Measurements from ENCODE around the gene SLC40A1. TPM values are rescaled to one million over a fixed set of nuclear protein-coding genes. Genes with fewer than 3 reads are reported as not detected.

SLC40A1 gene
- polyA plus RNA-seq, 4 donors, result 109 to 161 (median 136) TPM

- DNase-seq (ENCODE audit: low read depth in 4 of 4, low spot score in 3 of 4), result no peak
Measured at GRCh38 chr2:189570570-189571031, 10.0 kb downstream of the SLC40A1 start.

- no peak for DNase-seq (ENCODE audit: low read depth in 4 of 4, low spot score in 3 of 4)
Measured at GRCh38 chr2:189569295-189569910, 11.2 kb downstream of the SLC40A1 start.

- DNase-seq (ENCODE audit: low read depth in 4 of 4, low spot score in 3 of 4), result no peak
Measured at GRCh38 chr2:189566046-189566445, 14.5 kb downstream of the SLC40A1 start.

- DNase-seq (ENCODE audit: low read depth in 4 of 4, low spot score in 3 of 4), result no peak
Measured at GRCh38 chr2:189561371-189562038, 19.1 kb downstream of the SLC40A1 start.

GRCh38 chr2:189560273-189560586 lies 20.4 kb downstream of the SLC40A1 start:
- no peak for DNase-seq (ENCODE audit: low read depth in 4 of 4, low spot score in 3 of 4)

GRCh38 chr2:189559579-189560272 lies 20.9 kb downstream of the SLC40A1 start:
- no peak for DNase-seq (ENCODE audit: low read depth in 4 of 4, low spot score in 3 of 4)

GRCh38 chr2:189558516-189559272 lies 21.9 kb downstream of the SLC40A1 start:
- no peak for DNase-seq (ENCODE audit: low read depth in 4 of 4, low spot score in 3 of 4)

- no peak for DNase-seq (ENCODE audit: low read depth in 4 of 4, low spot score in 3 of 4)
Measured at GRCh38 chr2:189557373-189557772, 23.2 kb downstream of the SLC40A1 start.

- no peak for DNase-seq (ENCODE audit: low read depth in 4 of 4, low spot score in 3 of 4)
Measured at GRCh38 chr2:189556526-189556925, 24.1 kb downstream of the SLC40A1 start.

GRCh38 chr2:189555232-189555631 lies 25.4 kb downstream of the SLC40A1 start:
- no peak for DNase-seq (ENCODE audit: low read depth in 4 of 4, low spot score in 3 of 4)

- DNase-seq (ENCODE audit: low read depth in 4 of 4, low spot score in 3 of 4), result no peak
Measured at GRCh38 chr2:189553504-189554088, 27.0 kb downstream of the SLC40A1 start.

GRCh38 chr2:189552991-189553404 lies 27.6 kb downstream of the SLC40A1 start:
- DNase-seq (ENCODE audit: low read depth in 4 of 4, low spot score in 3 of 4), result no peak

GRCh38 chr2:189552334-189552990 lies 28.1 kb downstream of the SLC40A1 start:
- DNase-seq (ENCODE audit: low read depth in 4 of 4, low spot score in 3 of 4), result no peak

- no peak for DNase-seq (ENCODE audit: low read depth in 4 of 4, low spot score in 3 of 4)
Measured at GRCh38 chr2:189551808-189552207, 28.8 kb downstream of the SLC40A1 start.

GRCh38 chr2:189549449-189549832 lies 31.1 kb downstream of the SLC40A1 start:
- no peak for DNase-seq (ENCODE audit: low read depth in 4 of 4, low spot score in 3 of 4)

- DNase-seq (ENCODE audit: low read depth in 4 of 4, low spot score in 3 of 4), result no peak
Measured at GRCh38 chr2:189548666-189549448, 31.7 kb downstream of the SLC40A1 start.

- DNase-seq (ENCODE audit: low read depth in 4 of 4, low spot score in 3 of 4), result no peak
Measured at GRCh38 chr2:189545418-189545817, 35.2 kb downstream of the SLC40A1 start.

- no peak for DNase-seq (ENCODE audit: low read depth in 4 of 4, low spot score in 3 of 4)
Measured at GRCh38 chr2:189544318-189545042, 36.1 kb downstream of the SLC40A1 start.

- DNase-seq (ENCODE audit: low read depth in 4 of 4, low spot score in 3 of 4), result no peak
Measured at GRCh38 chr2:189543367-189543766, 37.2 kb downstream of the SLC40A1 start.
